GM12878 (cell line): ENCODE results near the gene WDHD1. TPM values are rescaled to one million over a fixed set of nuclear protein-coding genes. Genes with fewer than 3 reads are reported as not detected.

Experiments used
- CUX1 ChIP-seq: IDR thresholded peaks from 2 replicates; pipeline ENCODE4 v1.6.1; 2012; ENCODE audit warnings: improper control_type of control experiment, low read depth, low read length; ENCODE audit not compliant: insufficient replicate concordance
- E2F8 ChIP-seq: fragments of 450-650 bp; IDR thresholded peaks from 2 replicates; pipeline ENCODE4 v1.6.1; 2018; ENCODE audit warnings: mild to moderate bottlenecking, low read depth, moderate library complexity; ENCODE audit not compliant: partially characterized antibody
- EP300 ChIP-seq, 2 experiments: fragments of 150-350 bp in 1 of 2; IDR thresholded peaks; 2 replicates each; pipeline ENCODE4 v1.6.1; 2011 to 2012; ENCODE audit warnings: low read depth in 2 of 2, low read length in 2 of 2, borderline replicate concordance in 1 of 2, improper control_type of control experiment in 1 of 2, inconsistent platforms in 1 of 2; ENCODE audit not compliant: control insufficient read depth in 1 of 2
- RBBP5 ChIP-seq: fragments of 200-600 bp; sonication (generic); conservative IDR thresholded peaks from 2 replicates; pipeline ENCODE4 v1.6.1; 2016
- polyA plus RNA-seq, 11 experiments: library from polyadenylated mRNA; depleted of rRNA in 4 of 11; unstranded in 6 of 11; stranded (reverse) in 5 of 11; fragments of >200 nt; fragmentation: Nextera tagmentation in 4 of 11; fragmentation: Illumina TruSeq in 1 of 11; extraction: Ambion mirVana in 4 of 11; extraction: Trizol in 1 of 11; gene quantifications; 1 replicate in 1 of 11; 2 replicates in 10 of 11; pipeline versions ENCODE4 v1.2.1 to v1.2.3, GENCODE V29; 2011 to 2016; ENCODE audit warnings: inconsistent platforms in 2 of 11, missing spikeins in 2 of 11, low read depth in 1 of 11
- total RNA-seq, 4 experiments: library from RNA; depleted of rRNA in 3 of 4; stranded (reverse); fragments of >200 nt in 3 of 4; fragmentation: Illumina TruSeq in 1 of 4; extraction: Trizol in 1 of 4; gene quantifications; 2 replicates each; pipeline versions ENCODE4 v1.2.1 to v1.2.3, GENCODE V29; 2013 to 2021

WDHD1 gene
- total and polyA plus RNA-seq, 10 of the 15 experiments (the other 5 are each of a cell fraction or from before 2014, with no cell fraction given): 11.3 to 50.5 (median 32.6) TPM

GRCh38 chr14:55026441-55026792, 482 bp downstream of the WDHD1 start (continued):
- TF ChIP-seq E2F8: no peak
- TF ChIP-seq RBBP5: no peak
- TF ChIP-seq CUX1: no peak
- no peak for TF ChIP-seq EP300 (IDR thresholded peaks at IDR 0.05; ENCODE audit: borderline replicate concordance in 1 of 2, control insufficient read depth in 1 of 2, low read depth in 2 of 2, low read length in 2 of 2)
